H1 (cell line): ENCODE results near the gene GABRG3. TPM values are rescaled to one million over a fixed set of nuclear protein-coding genes. Genes with fewer than 3 reads are reported as not detected.

Experiments used
- CTCF ChIA-PET: fragments of 300-600 bp; sonication (Branson Sonifier 250); formaldehyde crosslinking; loops from one replicate; lab custom pipeline; 2021; ENCODE audit not compliant: partially characterized antibody; lab: Charles Lee
- POLR2A ChIA-PET: fragments of 300-600 bp; sonication (Branson Sonifier 250); formaldehyde crosslinking; loops from one replicate; lab custom pipeline; 2021; ENCODE audit warnings: inconsistent platforms; ENCODE audit not compliant: partially characterized antibody; lab: Charles Lee
- DNase-seq, 2 experiments: peaks; one replicate each; pipeline versions ENCODE4 v3.0.0 to v3.0.0-alpha.2; 2010 to 2022; ENCODE audit warnings: low spot score in 2 of 2, low read depth in 1 of 2, mixed read lengths in 1 of 2
- FAIRE-seq: peaks from 2 replicates; lab custom pipeline; 2011; peaks lifted over from hg19 to GRCh38; lab: Jason Lieb, UNC
- H2AFZ ChIP-seq: 2 replicates; pipeline ENCODE4 v1.8.1; 2012; ENCODE audit warnings: low read length, inconsistent platforms
- H2AK5ac ChIP-seq: 2 replicates; pipeline ENCODE4 v1.6.1; 2013; ENCODE audit warnings: low read depth, low read length
- H2BK120ac ChIP-seq: replicated peaks from 2 replicates; pipeline ENCODE3; 2013; ENCODE audit warnings: low read depth, low read length, inconsistent platforms
- H2BK12ac ChIP-seq: 2 replicates; pipeline ENCODE4 v1.6.1; 2013; ENCODE audit warnings: low read depth, low read length
- H2BK15ac ChIP-seq: 2 replicates; pipeline ENCODE4 v1.6.1; 2013; ENCODE audit warnings: low read length
- H2BK20ac ChIP-seq: 2 replicates; pipeline ENCODE4 v1.6.1; 2013; ENCODE audit warnings: low read length
- H2BK5ac ChIP-seq: 2 replicates; pipeline ENCODE4 v1.6.1; 2013; ENCODE audit warnings: low read depth, low read length
- H3K14ac ChIP-seq: 2 replicates; pipeline ENCODE4 v1.6.1; 2013; ENCODE audit warnings: inconsistent platforms; ENCODE audit not compliant: insufficient read length
- H3K18ac ChIP-seq: 2 replicates; pipeline ENCODE4 v1.6.1; 2013; ENCODE audit warnings: low read length; ENCODE audit errors: extremely low read depth
- H3K23ac ChIP-seq: 2 replicates; pipeline ENCODE4 v1.6.1; 2013; ENCODE audit warnings: inconsistent platforms; ENCODE audit not compliant: insufficient read length
- H3K23me2 ChIP-seq: 2 replicates; pipeline ENCODE4 v1.6.1; 2013; ENCODE audit warnings: low read depth, low read length
- H3K27ac ChIP-seq: 2 replicates; pipeline ENCODE4 v1.6.1; 2011; ENCODE audit warnings: low read depth, low read length, inconsistent platforms
- H3K27me3 ChIP-seq, 4 experiments: replicated peaks in 1 of 4; 1 replicate in 1 of 4; 2 replicates in 3 of 4; pipeline versions ENCODE4 v1.6.1 to v1.8.1; 2011 to 2013; ENCODE audit warnings: low read length in 3 of 4, mild to moderate bottlenecking in 3 of 4, inconsistent platforms in 2 of 4, mixed read lengths in 2 of 4, moderate library complexity in 1 of 4; ENCODE audit not compliant: control insufficient read depth in 3 of 4, insufficient read depth in 3 of 4; ENCODE audit errors: extremely low read depth in 1 of 4
- H3K36me3 ChIP-seq, 4 experiments: 2 replicates each; pipeline versions ENCODE4 v1.6.1 to v1.8.1; 2011 to 2013; ENCODE audit warnings: mild to moderate bottlenecking in 4 of 4, low read length in 3 of 4, moderate library complexity in 2 of 4, control low read depth in 1 of 4, inconsistent platforms in 1 of 4; ENCODE audit not compliant: insufficient read depth in 4 of 4, control insufficient read depth in 2 of 4
- H3K4ac ChIP-seq: replicated peaks from 2 replicates; pipeline ENCODE3; 2013; ENCODE audit warnings: low read length, low read depth, mixed read lengths, inconsistent platforms; ENCODE audit not compliant: insufficient read length
- H3K4me1 ChIP-seq, 4 experiments: replicated peaks in 1 of 4; 1 replicate in 1 of 4; 2 replicates in 3 of 4; pipeline versions ENCODE4 v1.6.1 to v1.8.1; 2011 to 2013; ENCODE audit warnings: low read length in 3 of 4, inconsistent platforms in 2 of 4, mixed read lengths in 1 of 4; ENCODE audit not compliant: insufficient read depth in 4 of 4, control insufficient read depth in 3 of 4
- H3K4me2 ChIP-seq, 2 experiments: 2 replicates each; pipeline versions ENCODE4 v1.6.1 to v1.8.1; 2011 to 2013; ENCODE audit warnings: low read depth in 2 of 2, low read length in 2 of 2, control low read depth in 1 of 2, inconsistent platforms in 1 of 2, mild to moderate bottlenecking in 1 of 2; ENCODE audit not compliant: insufficient read depth in 1 of 2
- H3K4me3 ChIP-seq, 4 experiments: fragments of 200-600, 300-600 bp in 1 of 4; sonication (generic), shearing (Covaris generic), sonication (Bioruptor Twin) in 1 of 4; 2 replicates each; pipeline versions ENCODE4 v1.5.1 to v1.8.1; 2011 to 2016; ENCODE audit warnings: low read length in 4 of 4, low read depth in 3 of 4, control low read depth in 2 of 4, inconsistent platforms in 2 of 4, mild to moderate bottlenecking in 2 of 4, mixed read lengths in 1 of 4, moderate library complexity in 1 of 4; ENCODE audit not compliant: insufficient read depth in 2 of 4; ENCODE audit errors: extremely low read depth in 1 of 4
- H3K56ac ChIP-seq: replicated peaks from 2 replicates; pipeline ENCODE3; 2013; ENCODE audit warnings: low read depth, mild to moderate bottlenecking, mixed read lengths, low read length, inconsistent platforms; ENCODE audit not compliant: insufficient read length
- H3K79me1 ChIP-seq: 2 replicates; pipeline ENCODE4 v1.6.1; 2013; ENCODE audit warnings: low read depth, low read length, control low read depth
- H3K79me2 ChIP-seq, 2 experiments: 2 replicates each; pipeline versions ENCODE4 v1.6.1 to v1.8.1; 2012 to 2013; ENCODE audit warnings: low read length in 2 of 2, mild to moderate bottlenecking in 2 of 2, inconsistent platforms in 1 of 2; ENCODE audit not compliant: insufficient read depth in 2 of 2, control insufficient read depth in 1 of 2
- H3K9ac ChIP-seq, 4 experiments: replicated peaks in 1 of 4; 1 replicate in 1 of 4; 2 replicates in 3 of 4; pipeline versions ENCODE4 v1.6.1 to v1.8.1; 2011 to 2013; ENCODE audit warnings: low read depth in 3 of 4, low read length in 3 of 4, control low read depth in 2 of 4, mild to moderate bottlenecking in 2 of 4, moderate library complexity in 2 of 4, inconsistent platforms in 1 of 4; ENCODE audit errors: extremely low read depth in 1 of 4
- H3K9me3 ChIP-seq, 2 experiments: 2 replicates each; pipeline versions ENCODE4 v1.6.1 to v1.8.1; 2012 to 2013; ENCODE audit warnings: mild to moderate bottlenecking in 2 of 2, moderate library complexity in 2 of 2, control low read depth in 1 of 2, inconsistent platforms in 1 of 2, low read depth in 1 of 2, low read length in 1 of 2, mixed read lengths in 1 of 2; ENCODE audit not compliant: insufficient read depth in 2 of 2
- H4K20me1 ChIP-seq, 2 experiments: replicated peaks in 1 of 2; 2 replicates each; pipeline versions ENCODE3 to v1.8.1; 2011 to 2013; ENCODE audit warnings: inconsistent platforms in 2 of 2, low read length in 2 of 2, mild to moderate bottlenecking in 1 of 2; ENCODE audit not compliant: insufficient read depth in 2 of 2, control insufficient read depth in 1 of 2
- H4K5ac ChIP-seq: 2 replicates; pipeline ENCODE4 v1.6.1; 2013; ENCODE audit warnings: low read length, low read depth, mixed read lengths, inconsistent platforms; ENCODE audit not compliant: insufficient read length
- H4K8ac ChIP-seq: 2 replicates; pipeline ENCODE4 v1.8.0; 2013; ENCODE audit warnings: mild to moderate bottlenecking, moderate library complexity, low read length, inconsistent platforms; ENCODE audit not compliant: insufficient read depth; ENCODE audit errors: extremely low read depth
- H4K91ac ChIP-seq: replicated peaks from 2 replicates; pipeline ENCODE3; 2013; ENCODE audit warnings: low read length, mixed read lengths, inconsistent platforms; ENCODE audit not compliant: insufficient read length
- BCL11A ChIP-seq, 2 experiments: IDR thresholded peaks; one replicate each; pipeline ENCODE4 v1.6.1; 2011; ENCODE audit warnings: low read depth in 2 of 2, low read length in 2 of 2, mild to moderate bottlenecking in 2 of 2
- WGBS, 2 experiments: shearing (Covaris generic) in 1 of 2; methylation state at CpG; one replicate each; pipeline versions ENCODE4 v1.1.6 to v1.1.7; 2013 to 2015; ENCODE audit warnings: low lambda C conversion rate in 2 of 2, mixed read lengths in 2 of 2, inconsistent platforms in 1 of 2, low coverage in 1 of 2, missing lambda C conversion rate in 1 of 2; ENCODE audit not compliant: insufficient replicate concordance in 2 of 2, insufficient coverage in 1 of 2, insufficient read length in 1 of 2; ENCODE audit errors: extremely low coverage in 1 of 2, missing lambda C conversion rate in 1 of 2; 5-methylcytosine and 5-hydroxymethylcytosine counted together
- polyA plus RNA-seq, 7 experiments: library from polyadenylated mRNA; depleted of rRNA in 3 of 7; stranded (reverse) in 5 of 7; unstranded in 2 of 7; fragments of >200 nt in 5 of 7; fragments of 200-250 nt in 2 of 7; gene quantifications; 1 replicate in 5 of 7; 2 replicates in 1 of 7; 4 replicates in 1 of 7; pipeline versions ENCODE4 v1.2.1 to v1.2.3, GENCODE V29; 2011 to 2013; ENCODE audit warnings: missing spikeins in 2 of 7, mixed read lengths in 2 of 7
- total RNA-seq: library from RNA; stranded (reverse); fragmentation: NEBNext Ultra II Directional; extraction: Animal tissue kit (Norgen Biotek cat#: 25700); gene quantifications from 2 replicates; pipeline ENCODE4 v1.2.1, GENCODE V29; 2021

The GABRG3 gene
- total and polyA plus RNA-seq, 2 of the 8 experiments (the other 6 are each of a cell fraction or from before 2014, with no cell fraction given) = 0.17 to 0.80 TPM

GRCh38 chr15:27448986-27449385 is 478.0 kb downstream of the GABRG3 start:
- H3K79me1 ChIP-seq = no peaks in the 10 kb centered on the region
- no peaks in the 10 kb centered on the region for H3K36me3 ChIP-seq
- H2BK20ac ChIP-seq = no peak overlapping the region
- no peak overlapping the region for H3K14ac ChIP-seq
- no peak overlapping the region for H4K5ac ChIP-seq
- CTCF ChIA-PET = no interaction called here
- no peak overlapping the region; the same call in 1 of the 2 replicates for H3K18ac ChIP-seq
- no peak for FAIRE-seq
- H2AFZ ChIP-seq = peak overlapping the region; percentile 51; the same call in 1 of the 2 replicates
- 0 out of 2 replicates have a peak, but pooled peaks cover 1% of the 10 kb centered on the region for H3K23me2 ChIP-seq
- WGBS, 2 experiments = 86% methylated on average over 4 of the region's 4 CpGs; no CpG with 5 or more reads in 1 of the 2 experiments
- H4K8ac ChIP-seq = no peak overlapping the region
- no peak overlapping the region for H3K4me2 ChIP-seq
- no peak for DNase-seq
- H3K23ac ChIP-seq = no peak overlapping the region
- H3K79me2 ChIP-seq = no peaks in the 10 kb centered on the region
- H2BK5ac ChIP-seq = no peak overlapping the region
- H4K20me1 ChIP-seq = no peaks in the 10 kb centered on the region
- H3K27ac ChIP-seq = no peak overlapping the region
- H3K56ac ChIP-seq = no peak overlapping the region
- H3K9ac ChIP-seq = no peak overlapping the region
- peaks cover 0 to 3% (median 0%) of the 10 kb centered on the region in 4 experiments; a peak in 1 of 7 replicates for H3K4me1 ChIP-seq
- H3K4me3 ChIP-seq = no peak overlapping the region
- H2BK15ac ChIP-seq = no peak overlapping the region
- H3K9me3 ChIP-seq = no peaks in the 10 kb centered on the region
- no peaks in the 10 kb centered on the region for H3K27me3 ChIP-seq
- H3K4ac ChIP-seq = no peak overlapping the region
- H4K91ac ChIP-seq = no peak overlapping the region
- no peak overlapping the region for H2AK5ac ChIP-seq
- TF ChIP-seq BCL11A (IDR thresholded peaks at IDR 0.05; ENCODE audit: low read depth in 2 of 2, low read length in 2 of 2) = no peak
- POLR2A ChIA-PET = no interaction called here
- H2BK12ac ChIP-seq = no peak overlapping the region
- no peak overlapping the region for H2BK120ac ChIP-seq
